Activated T-cell treated with anti-CD3 and anti-CD28 coated beads, Interleukin-2, amount 50 U/mL, for 24 hours (primary cell): Measurements from ENCODE around the gene ARHGAP22.
A peak's percentile ranks its signal among the peaks of the same experiment; 100 is the strongest.

ENCODE experiments used
- DNase-seq: peaks from one replicate; pipeline ENCODE4 v3.0.0-alpha.2; 2020
- H3K27ac Mint-ChIP-seq: 2 replicates; pipeline ENCODE4 v1.8.0; 2020; ENCODE audit warnings: mild to moderate bottlenecking, mixed read lengths
- H3K27me3 Mint-ChIP-seq: 2 replicates; pipeline ENCODE4 v1.8.0; 2020; ENCODE audit warnings: mixed read lengths
- H3K36me3 Mint-ChIP-seq: 2 replicates; pipeline ENCODE4 v1.8.0; 2020; ENCODE audit warnings: low read depth, mixed read lengths
- H3K4me1 Mint-ChIP-seq: 2 replicates; pipeline ENCODE4 v1.8.0; 2020; ENCODE audit warnings: low read depth, mixed read lengths
- H3K4me3 Mint-ChIP-seq: 2 replicates; pipeline ENCODE4 v1.8.0; 2020; ENCODE audit warnings: mild to moderate bottlenecking, moderate library complexity, mixed read lengths
- H3K9me3 Mint-ChIP-seq: 2 replicates; pipeline ENCODE4 v1.8.0; 2020; ENCODE audit warnings: mixed read lengths

ARHGAP22 gene

GRCh38 chr10:48470893-48471805 lies 133.7 kb downstream of the ARHGAP22 start:
- Mint-ChIP-seq H3K27me3 (no peaks in the 10 kb centered on the region), H3K36me3 (no peaks in the 10 kb centered on the region), H3K4me1 (no peaks in the 10 kb centered on the region), H3K27ac (no peak overlapping the region), H3K9me3 (no peaks in the 10 kb centered on the region), H3K4me3 (no peak overlapping the region)
- DNase-seq = peak; percentile 21

GRCh38 chr10:48470115-48470892 lies 134.6 kb downstream of the ARHGAP22 start:
- H3K36me3 Mint-ChIP-seq = no peaks in the 10 kb centered on the region
- DNase-seq = peak; percentile 16
- no peak overlapping the region for H3K4me3 Mint-ChIP-seq
- no peaks in the 10 kb centered on the region for H3K4me1 Mint-ChIP-seq
- no peaks in the 10 kb centered on the region for H3K9me3 Mint-ChIP-seq
- no peak overlapping the region for H3K27ac Mint-ChIP-seq
- no peaks in the 10 kb centered on the region for H3K27me3 Mint-ChIP-seq

GRCh38 chr10:48469516-48470020 lies 135.3 kb downstream of the ARHGAP22 start:
- H3K36me3 Mint-ChIP-seq = no peaks in the 10 kb centered on the region
- H3K27me3 Mint-ChIP-seq = no peaks in the 10 kb centered on the region
- no peaks in the 10 kb centered on the region for H3K9me3 Mint-ChIP-seq
- H3K4me3 Mint-ChIP-seq = no peak overlapping the region
- DNase-seq = peak; percentile 22
- no peaks in the 10 kb centered on the region for H3K4me1 Mint-ChIP-seq
- H3K27ac Mint-ChIP-seq = no peak overlapping the region

- no peaks in the 10 kb centered on the region for H3K36me3 Mint-ChIP-seq
- no peaks in the 10 kb centered on the region for H3K27me3 Mint-ChIP-seq
- no peaks in the 10 kb centered on the region for H3K9me3 Mint-ChIP-seq
- no peaks in the 10 kb centered on the region for H3K4me1 Mint-ChIP-seq
- no peak overlapping the region for H3K4me3 Mint-ChIP-seq
- DNase-seq = no peak
- no peak overlapping the region for H3K27ac Mint-ChIP-seq
Measured at GRCh38 chr10:48468866-48469511, 135.9 kb downstream of the ARHGAP22 start.

GRCh38 chr10:48468130-48468790 lies 136.6 kb downstream of the ARHGAP22 start:
- Mint-ChIP-seq H3K4me3 (no peak overlapping the region), H3K9me3 (no peaks in the 10 kb centered on the region), H3K27ac (no peak overlapping the region), H3K4me1 (no peaks in the 10 kb centered on the region), H3K27me3 (no peaks in the 10 kb centered on the region), H3K36me3 (no peaks in the 10 kb centered on the region)
- no peak for DNase-seq

GRCh38 chr10:48467669-48468068 lies 137.2 kb downstream of the ARHGAP22 start:
- H3K9me3 Mint-ChIP-seq = no peaks in the 10 kb centered on the region
- H3K27ac Mint-ChIP-seq = no peak overlapping the region
- H3K36me3 Mint-ChIP-seq = no peaks in the 10 kb centered on the region
- H3K4me1 Mint-ChIP-seq = no peaks in the 10 kb centered on the region
- DNase-seq = peak; percentile 3
- no peak overlapping the region for H3K4me3 Mint-ChIP-seq
- no peaks in the 10 kb centered on the region for H3K27me3 Mint-ChIP-seq

GRCh38 chr10:48466611-48467240 lies 138.1 kb downstream of the ARHGAP22 start:
- Mint-ChIP-seq H3K4me1 (no peaks in the 10 kb centered on the region), H3K4me3 (no peak overlapping the region)
- peak; percentile 3 for DNase-seq

GRCh38 chr10:48465860-48466521 lies 138.9 kb downstream of the ARHGAP22 start:
- H3K27ac Mint-ChIP-seq = no peak overlapping the region
- peak; percentile 20 for DNase-seq
- no peaks in the 10 kb centered on the region for H3K27me3 Mint-ChIP-seq
- H3K9me3 Mint-ChIP-seq = no peaks in the 10 kb centered on the region
- no peak overlapping the region for H3K4me3 Mint-ChIP-seq
- H3K4me1 Mint-ChIP-seq = no peaks in the 10 kb centered on the region
- no peaks in the 10 kb centered on the region for H3K36me3 Mint-ChIP-seq

More at GRCh38 chr10:48466611-48467240, 138.1 kb downstream of the ARHGAP22 start:
- H3K27ac Mint-ChIP-seq = no peak overlapping the region
- no peaks in the 10 kb centered on the region for H3K36me3 Mint-ChIP-seq
- H3K9me3 Mint-ChIP-seq = no peaks in the 10 kb centered on the region
- no peaks in the 10 kb centered on the region for H3K27me3 Mint-ChIP-seq

- peak; percentile 8 for DNase-seq
- H3K4me1 Mint-ChIP-seq = no peaks in the 10 kb centered on the region
- H3K36me3 Mint-ChIP-seq = no peaks in the 10 kb centered on the region
- no peaks in the 10 kb centered on the region for H3K9me3 Mint-ChIP-seq
- H3K27ac Mint-ChIP-seq = no peak overlapping the region
- H3K27me3 Mint-ChIP-seq = no peaks in the 10 kb centered on the region
- H3K4me3 Mint-ChIP-seq = no peak overlapping the region
Measured at GRCh38 chr10:48464871-48465736, 139.8 kb downstream of the ARHGAP22 start.

GRCh38 chr10:48464121-48464870 lies 140.6 kb downstream of the ARHGAP22 start:
- no peaks in the 10 kb centered on the region for H3K36me3 Mint-ChIP-seq
- H3K27me3 Mint-ChIP-seq = no peaks in the 10 kb centered on the region
- H3K4me1 Mint-ChIP-seq = no peaks in the 10 kb centered on the region
- H3K9me3 Mint-ChIP-seq = no peaks in the 10 kb centered on the region
- no peak overlapping the region for H3K4me3 Mint-ChIP-seq
- H3K27ac Mint-ChIP-seq = no peak overlapping the region
- peak; percentile 14 for DNase-seq

GRCh38 chr10:48463318-48464003 lies 141.4 kb downstream of the ARHGAP22 start:
- Mint-ChIP-seq H3K36me3 (no peaks in the 10 kb centered on the region), H3K27ac (no peak overlapping the region), H3K27me3 (no peaks in the 10 kb centered on the region), H3K4me3 (no peak overlapping the region), H3K9me3 (no peaks in the 10 kb centered on the region), H3K4me1 (no peaks in the 10 kb centered on the region)
- DNase-seq = peak; percentile 6
